IMR-90 (cell line): ENCODE data around the gene C2CD4D. TPM values are rescaled to one million over a fixed set of nuclear protein-coding genes. Genes with fewer than 3 reads are reported as not detected.

Source experiments
- ATAC-seq: fragments of 200-7000 bp; cut with Tn5 transposase; 2 replicates; pipeline ENCODE4 v1.9.1; 2020; ENCODE audit warnings: low read depth, mild to moderate bottlenecking, moderate library complexity
- BruUV-seq: library from RNA; stranded (reverse); fragments of 400-500 nt; replicated peaks from 2 replicates; lab custom pipeline; 2021; lab: Mats Ljungman, UMichigan
- CTCF ChIA-PET: fragments of 300-600 bp; formaldehyde crosslinking; extraction: SDS; loops from one replicate; lab custom pipeline; 2021; ENCODE audit warnings: antibody characterized with exemption; lab: Yijun Ruan, JAX
- POLR2A ChIA-PET: fragments of 300-600 bp; sonication (Branson Sonifier 250); formaldehyde crosslinking; loops from one replicate; lab custom pipeline; 2022; ENCODE audit warnings: antibody characterized with exemption; ENCODE audit not compliant: unreplicated experiment; lab: Charles Lee
- DNase-seq: peaks from one replicate; pipeline ENCODE4 v3.0.0; 2013
- H2AFZ ChIP-seq: replicated peaks from 2 replicates; pipeline ENCODE3; 2013; ENCODE audit warnings: low read length, mild to moderate bottlenecking; ENCODE audit not compliant: poor library complexity
- H2AK5ac ChIP-seq: 2 replicates; pipeline ENCODE4 v1.6.1; 2013; ENCODE audit warnings: low read depth, low read length, inconsistent platforms
- H2AK9ac ChIP-seq: replicated peaks from 2 replicates; pipeline ENCODE3; 2013; ENCODE audit warnings: mild to moderate bottlenecking, low read depth, low read length, moderate library complexity; ENCODE audit not compliant: poor library complexity
- H2BK120ac ChIP-seq: 2 replicates; pipeline ENCODE4 v1.6.1; 2013; ENCODE audit warnings: low read depth, low read length, inconsistent platforms
- H2BK15ac ChIP-seq: 3 replicates; pipeline ENCODE4 v1.6.1; 2013; ENCODE audit warnings: low read depth, low read length, inconsistent platforms
- H2BK20ac ChIP-seq: 2 replicates; pipeline ENCODE4 v1.6.1; 2013; ENCODE audit warnings: low read depth, mild to moderate bottlenecking, inconsistent platforms, low read length, moderate library complexity
- H2BK5ac ChIP-seq: 2 replicates; pipeline ENCODE4 v1.6.1; 2013; ENCODE audit warnings: mild to moderate bottlenecking, low read depth, low read length, inconsistent platforms; ENCODE audit not compliant: poor library complexity, severe bottlenecking
- H3K14ac ChIP-seq: replicated peaks from 2 replicates; pipeline ENCODE4 v1.6.1; 2013; ENCODE audit warnings: low read depth, low read length, inconsistent platforms
- H3K18ac ChIP-seq: 2 replicates; pipeline ENCODE4 v1.6.1; 2013; ENCODE audit warnings: low read depth, low read length, control low read depth
- H3K23ac ChIP-seq: 2 replicates; pipeline ENCODE4 v1.6.1; 2013; ENCODE audit warnings: low read depth, low read length, inconsistent platforms
- H3K27ac ChIP-seq: 2 replicates; pipeline ENCODE4 v1.5.1; 2013; ENCODE audit warnings: mild to moderate bottlenecking, control low read depth, low read length; ENCODE audit not compliant: insufficient read depth
- H3K27me3 ChIP-seq: 2 replicates; pipeline ENCODE4 v1.6.1; 2013; ENCODE audit warnings: low read length; ENCODE audit not compliant: control insufficient read depth, insufficient read depth
- H3K36me3 ChIP-seq: 2 replicates; pipeline ENCODE4 v1.6.1; 2013; ENCODE audit warnings: low read length, mixed read lengths; ENCODE audit not compliant: control insufficient read depth, insufficient read depth
- H3K4ac ChIP-seq: 2 replicates; pipeline ENCODE4 v1.6.1; 2013; ENCODE audit warnings: low read depth, low read length, inconsistent platforms
- H3K4me1 ChIP-seq: 2 replicates; pipeline ENCODE4 v1.6.1; 2013; ENCODE audit warnings: low read length, mixed read lengths; ENCODE audit not compliant: control insufficient read depth, insufficient read depth
- H3K4me2 ChIP-seq: 2 replicates; pipeline ENCODE4 v1.6.1; 2013; ENCODE audit warnings: low read depth, mild to moderate bottlenecking, control low read depth, low read length, moderate library complexity
- H3K4me3 ChIP-seq: 2 replicates; pipeline ENCODE4 v1.5.1; 2013; ENCODE audit warnings: low read depth, mild to moderate bottlenecking, control low read depth, low read length, moderate library complexity; ENCODE audit not compliant: insufficient read depth
- H3K56ac ChIP-seq: 2 replicates; pipeline ENCODE4 v1.6.1; 2013; ENCODE audit warnings: low read length, inconsistent platforms; ENCODE audit not compliant: insufficient read depth; ENCODE audit errors: extremely low read depth
- H3K79me1 ChIP-seq, 2 experiments: 2 replicates each; pipeline ENCODE4 v1.6.1; 2013; ENCODE audit warnings: low read length in 2 of 2, inconsistent platforms in 1 of 2, low read depth in 1 of 2
- H3K9ac ChIP-seq: 2 replicates; pipeline ENCODE4 v1.6.1; 2013; ENCODE audit warnings: low read depth, low read length, control low read depth
- H3K9me1 ChIP-seq: 2 replicates; pipeline ENCODE4 v1.6.1; 2013; ENCODE audit warnings: low read length, inconsistent platforms; ENCODE audit not compliant: insufficient read depth
- H3K9me3 ChIP-seq: 2 replicates; pipeline ENCODE4 v1.6.1; 2013; ENCODE audit warnings: low read length; ENCODE audit not compliant: control insufficient read depth, insufficient read depth
- H4K20me1 ChIP-seq: 2 replicates; pipeline ENCODE4 v1.6.1; 2013; ENCODE audit warnings: low read length, inconsistent platforms; ENCODE audit not compliant: insufficient read depth
- H4K5ac ChIP-seq: 2 replicates; pipeline ENCODE4 v1.6.1; 2013; ENCODE audit warnings: mild to moderate bottlenecking, low read depth, low read length, control low read depth
- H4K8ac ChIP-seq, 2 experiments: 2 replicates each; pipeline ENCODE4 v1.6.1; 2013; ENCODE audit warnings: low read depth in 2 of 2, low read length in 2 of 2, control low read depth in 1 of 2, inconsistent platforms in 1 of 2
- H4K91ac ChIP-seq: 2 replicates; pipeline ENCODE4 v1.6.1; 2013; ENCODE audit warnings: low read depth, low read length, inconsistent platforms; ENCODE audit not compliant: insufficient read depth
- CEBPB ChIP-seq: IDR thresholded peaks from 2 replicates; pipeline ENCODE4 v1.6.1; 2012; ENCODE audit warnings: low read depth, low read length, improper control_type of control experiment
- CHD1 ChIP-seq: IDR thresholded peaks from 2 replicates; pipeline ENCODE4 v1.6.1; 2012; ENCODE audit warnings: low read depth, low read length, improper control_type of control experiment
- CTCF ChIP-seq: conservative IDR thresholded peaks from 2 replicates; pipeline ENCODE4 v1.5.1; 2012; ENCODE audit warnings: mild to moderate bottlenecking, low read depth, low read length, improper control_type of control experiment
- ELK1 ChIP-seq: fragments of 150-350 bp; IDR thresholded peaks from 2 replicates; pipeline ENCODE4 v1.6.1; 2016; ENCODE audit warnings: low read depth, mild to moderate bottlenecking, low read length, moderate library complexity, borderline replicate concordance
- FOS ChIP-seq: fragments of 150-350 bp; IDR thresholded peaks from 2 replicates; pipeline ENCODE4 v1.6.1; 2016; ENCODE audit warnings: low read depth, low read length
- MAFK ChIP-seq: IDR thresholded peaks from 2 replicates; pipeline ENCODE4 v1.6.1; 2012; ENCODE audit warnings: low read depth, low read length, improper control_type of control experiment
- MAZ ChIP-seq: IDR thresholded peaks from 2 replicates; pipeline ENCODE4 v1.6.1; 2012; ENCODE audit warnings: low read depth, mild to moderate bottlenecking, low read length, improper control_type of control experiment, moderate library complexity, borderline replicate concordance
- MXI1 ChIP-seq: IDR thresholded peaks from 2 replicates; pipeline ENCODE4 v1.6.1; 2012; ENCODE audit warnings: low read depth, mild to moderate bottlenecking, low read length, moderate library complexity, borderline replicate concordance
- NFE2L2 ChIP-seq: fragments of 150-350 bp; IDR thresholded peaks from 2 replicates; pipeline ENCODE4 v1.6.1; 2016; ENCODE audit warnings: low read depth, mild to moderate bottlenecking, low read length
- POLR2A ChIP-seq: IDR thresholded peaks from 2 replicates; pipeline ENCODE4 v1.6.1; 2012; ENCODE audit warnings: mild to moderate bottlenecking, low read depth, low read length
- RAD21 ChIP-seq: IDR thresholded peaks from 2 replicates; pipeline ENCODE4 v1.6.1; 2012; ENCODE audit warnings: low read length, improper control_type of control experiment
- RCOR1 ChIP-seq: IDR thresholded peaks from 2 replicates; pipeline ENCODE4 v1.6.1; 2012; ENCODE audit warnings: mild to moderate bottlenecking, low read length, improper control_type of control experiment; ENCODE audit not compliant: insufficient replicate concordance
- RFX5 ChIP-seq: IDR thresholded peaks from 2 replicates; pipeline ENCODE4 v1.8.0; 2012; ENCODE audit warnings: low read depth, mild to moderate bottlenecking, low read length, moderate library complexity
- SMC3 ChIP-seq: fragments of 150-350 bp; IDR thresholded peaks from 2 replicates; pipeline ENCODE4 v1.6.1; 2016; ENCODE audit warnings: low read depth, mild to moderate bottlenecking, antibody characterized with exemption, low read length, moderate library complexity
- USF2 ChIP-seq: fragments of 150-350 bp; IDR thresholded peaks from 2 replicates; pipeline ENCODE4 v1.6.1; 2017; ENCODE audit warnings: mild to moderate bottlenecking, antibody characterized with exemption, low read length, low read depth
- WGBS, 2 experiments: methylation state at CpG; one replicate each; pipeline versions ENCODE4 v1.1.5 to v1.1.7; 2013; ENCODE audit warnings: missing lambda C conversion rate in 2 of 2; ENCODE audit not compliant: insufficient read length in 1 of 2; ENCODE audit errors: extremely low coverage in 2 of 2; 5-methylcytosine and 5-hydroxymethylcytosine counted together
- dilution Hi-C: fragments of 300-500 bp; cut with HindIII; formaldehyde crosslinking; loops from one replicate; pipeline ENCODE4 v1.14.3; 2018; ENCODE audit warnings: low sequenced_read_pairs; ENCODE audit not compliant: unreplicated experiment
- in situ Hi-C: fragments of 300-500 bp; cut with MboI; formaldehyde crosslinking; loops from 3 replicates; pipeline ENCODE4 v1.14.3; 2019; ENCODE audit warnings: low sequenced_read_pairs, inconsistent platforms, mixed read lengths
- intact Hi-C: fragments of 100-400 bp; cut with micrococcal nuclease; formaldehyde crosslinking; loops from 2 replicates; pipeline ENCODE4 v1.10.0; 2022
- polyA plus RNA-seq, 3 experiments: library from polyadenylated mRNA; depleted of rRNA; stranded (reverse); fragments of >200 nt; gene quantifications; 2 replicates each; pipeline ENCODE4 v1.2.3, GENCODE V29; 2012; ENCODE audit warnings: low replicate concordance in 1 of 3
- total RNA-seq: library from RNA; depleted of rRNA; stranded (reverse); fragments of >200 nt; gene quantifications from 2 replicates; pipeline ENCODE4 v1.2.3, GENCODE V29; 2012

The C2CD4D gene
- total and polyA plus RNA-seq, 2 of the 4 experiments (the other 2 are of a cell fraction) = not detected

- Histone ChIP-seq H4K91ac (no peak overlapping the region), H3K4me2 (no peak overlapping the region), H2AK5ac (no peak overlapping the region), H2AFZ (peak overlapping the region; percentile 35), H3K9me3 (no peaks in the 10 kb centered on the region), H3K4me1 (peaks cover 1% of the 10 kb centered on the region; the same call in 1 of the 2 replicates), H4K8ac (no peak overlapping the region), H2AK9ac (no peak overlapping the region), H3K9ac (no peak overlapping the region), H2BK5ac (no peak overlapping the region), H3K56ac (no peak overlapping the region), H4K5ac (no peak overlapping the region), H3K23ac (no peak overlapping the region), H3K27ac (no peak overlapping the region), H4K20me1 (no peaks in the 10 kb centered on the region), H3K4me3 (no peak overlapping the region), H3K79me1 (no peaks in the 10 kb centered on the region), H3K27me3 (peaks cover 16% of the 10 kb centered on the region), H3K36me3 (no peaks in the 10 kb centered on the region), H3K18ac (no peak overlapping the region), H3K14ac (no peak overlapping the region), H2BK15ac (no peak overlapping the region), H3K4ac (no peak overlapping the region), H2BK20ac (no peak overlapping the region), H2BK120ac (no peak overlapping the region), H3K9me1 (peaks cover 4% of the 10 kb centered on the region; the same call in 1 of the 2 replicates)
- dilution Hi-C loops (no loop called here), in situ Hi-C loops (no loop called here), intact Hi-C loops (no loop called here)
- DNase-seq (no peak), ATAC-seq (0 out of 2 replicates have a peak, but pooled peaks have one; percentile 16)
- CTCF ChIA-PET = no interaction called here
- POLR2A ChIA-PET = no interaction called here
- WGBS, 2 experiments = 100% methylated on average over 2 of the region's 6 CpGs; no CpG with 5 or more reads in 1 of the 2 experiments
- BruUV-seq = no TSS peak
- TF ChIP-seq MAZ (no peak), NFE2L2 (no peak), SMC3 (no peak), RFX5 (no peak), CEBPB (no peak), MAFK (no peak), CTCF (no peak), RCOR1 (no peak), RAD21 (no peak), POLR2A (no peak), USF2 (no peak), CHD1 (no peak), ELK1 (no peak), FOS (no peak), MXI1 (no peak)
Observed at GRCh38 chr1:151858886-151859665, 19.5 kb upstream of the C2CD4D start.
